ENCODE measurements around the gene ERBB4. TPM values are rescaled to one million over a fixed set of nuclear protein-coding genes. Genes with fewer than 3 reads are reported as not detected.

The ERBB4 gene
- total RNA-seq, 3 donors from 2014 or later: 1.6 to 53.1 (median 18.4) TPM

DNA sequence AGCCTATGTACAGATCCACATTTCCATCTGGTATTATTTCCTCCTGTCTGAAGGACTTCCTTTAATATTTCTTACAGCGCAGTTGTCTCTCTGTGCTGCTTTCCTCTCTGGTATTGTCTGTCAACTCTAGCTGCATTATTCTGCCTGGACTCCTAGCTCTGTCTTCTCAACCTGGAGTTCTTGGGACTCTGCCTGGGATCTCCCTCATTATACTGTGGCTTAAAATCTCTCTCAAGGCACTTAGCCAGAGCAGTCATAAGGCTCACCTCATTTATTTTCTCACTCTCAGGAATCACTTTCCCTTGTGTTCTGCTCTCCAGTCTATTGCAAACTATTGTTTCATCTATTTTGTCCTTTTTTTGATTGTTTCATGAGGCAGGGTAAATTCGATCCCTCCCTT is 850.4 kb downstream of the ERBB4 start:
- H3K4me3 ChIP-seq: no peak overlapping the region
- peaks cover 8 to 20% of the 10 kb centered on the region in 2 donors for H3K9me3 ChIP-seq
- DNase-seq (ENCODE audit: low spot score in 2 of 2): no peak
- no peaks in the 10 kb centered on the region for H3K36me3 ChIP-seq
- H3K27ac ChIP-seq: no peak overlapping the region
- no peaks in the 10 kb centered on the region for H3K4me1 ChIP-seq
- intact Hi-C loops (cut with DNase I; ENCODE audit: low total_unique reads): no loop called here
- TF ChIP-seq POLR2AphosphoS5 (IDR thresholded peaks at IDR 0.05) (no peak), POLR2A (IDR thresholded peaks at IDR 0.05) (no peak)
- TF ChIP-seq, protein P1, sequence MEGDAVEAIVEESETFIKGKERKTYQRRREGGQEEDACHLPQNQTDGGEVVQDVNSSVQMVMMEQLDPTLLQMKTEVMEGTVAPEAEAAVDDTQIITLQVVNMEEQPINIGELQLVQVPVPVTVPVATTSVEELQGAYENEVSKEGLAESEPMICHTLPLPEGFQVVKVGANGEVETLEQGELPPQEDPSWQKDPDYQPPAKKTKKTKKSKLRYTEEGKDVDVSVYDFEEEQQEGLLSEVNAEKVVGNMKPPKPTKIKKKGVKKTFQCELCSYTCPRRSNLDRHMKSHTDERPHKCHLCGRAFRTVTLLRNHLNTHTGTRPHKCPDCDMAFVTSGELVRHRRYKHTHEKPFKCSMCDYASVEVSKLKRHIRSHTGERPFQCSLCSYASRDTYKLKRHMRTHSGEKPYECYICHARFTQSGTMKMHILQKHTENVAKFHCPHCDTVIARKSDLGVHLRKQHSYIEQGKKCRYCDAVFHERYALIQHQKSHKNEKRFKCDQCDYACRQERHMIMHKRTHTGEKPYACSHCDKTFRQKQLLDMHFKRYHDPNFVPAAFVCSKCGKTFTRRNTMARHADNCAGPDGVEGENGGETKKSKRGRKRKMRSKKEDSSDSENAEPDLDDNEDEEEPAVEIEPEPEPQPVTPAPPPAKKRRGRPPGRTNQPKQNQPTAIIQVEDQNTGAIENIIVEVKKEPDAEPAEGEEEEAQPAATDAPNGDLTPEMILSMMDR (IDR thresholded peaks at IDR 0.05): no peak
- H3K27me3 ChIP-seq: no peaks in the 10 kb centered on the region

DNA sequence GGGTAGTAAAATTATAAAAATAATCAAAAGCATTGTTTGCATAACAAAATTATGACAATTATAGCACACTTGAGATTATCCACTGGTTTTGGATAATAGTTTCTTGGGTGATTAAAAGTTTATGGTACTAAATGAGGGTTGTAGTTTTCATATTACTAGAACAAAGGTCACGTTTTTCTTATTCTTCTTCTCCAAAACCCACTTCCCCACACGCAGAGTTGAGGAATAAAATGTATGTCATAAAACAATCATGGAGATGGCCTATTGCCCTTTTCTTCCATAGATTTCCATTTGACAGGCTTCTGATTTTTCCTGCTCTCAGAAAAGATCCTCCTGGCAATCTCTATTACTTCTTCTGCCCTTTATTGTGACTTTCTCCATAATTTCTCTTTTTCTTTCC is 863.9 kb downstream of the ERBB4 start:
- TF ChIP-seq, protein P1 (IDR thresholded peaks at IDR 0.05): no peak
- TF ChIP-seq POLR2AphosphoS5 (IDR thresholded peaks at IDR 0.05) (no peak), POLR2A (IDR thresholded peaks at IDR 0.05) (no peak)
- H3K4me3 ChIP-seq: no peak overlapping the region
- intact Hi-C loops (cut with DNase I; ENCODE audit: low total_unique reads): no loop called here
- DNase-seq (ENCODE audit: low spot score in 2 of 2): no peak
- no peaks in the 10 kb centered on the region for H3K27me3 ChIP-seq
- no peaks in the 10 kb centered on the region for H3K36me3 ChIP-seq
- H3K27ac ChIP-seq: no peak overlapping the region
- H3K9me3 ChIP-seq: no peaks in the 10 kb centered on the region
- no peaks in the 10 kb centered on the region for H3K4me1 ChIP-seq

DNA sequence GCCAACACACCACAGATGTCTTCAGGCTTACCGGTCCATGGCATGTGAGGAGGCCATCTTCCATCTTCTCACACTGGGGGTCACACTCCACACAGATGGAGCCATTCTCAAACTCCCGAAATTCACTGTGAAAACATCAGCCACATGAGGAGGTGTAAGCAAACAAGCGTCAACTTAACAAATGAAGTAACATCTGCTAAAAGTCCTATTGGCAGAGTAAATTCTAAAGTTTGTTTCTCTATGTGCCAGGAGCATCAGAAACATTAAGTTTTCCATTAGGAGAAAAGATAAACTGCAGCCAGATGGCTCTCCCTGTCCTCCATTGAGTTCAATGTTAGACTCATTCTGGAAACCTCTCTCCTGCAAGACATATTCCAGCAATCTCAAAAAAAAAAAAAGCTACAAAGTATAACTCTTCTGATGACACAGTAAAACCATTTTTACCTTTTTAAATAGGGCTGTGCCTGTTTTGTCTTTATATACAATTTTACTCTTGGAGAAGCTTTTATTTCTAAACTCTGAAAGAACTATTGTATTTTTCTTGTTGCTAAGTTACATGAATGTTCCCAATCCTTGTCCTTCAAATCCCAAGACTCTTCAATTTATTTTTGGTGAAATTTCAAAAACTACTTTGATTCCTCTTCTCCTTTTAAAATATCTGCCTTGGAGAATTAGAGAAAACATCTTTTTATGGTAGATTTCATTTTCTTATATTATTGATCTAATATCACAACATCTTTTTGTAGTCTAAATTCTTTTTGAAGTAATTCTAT is 865.3 kb downstream of the ERBB4 start:
- DNase-seq (ENCODE audit: low spot score in 2 of 2): no peak
- no peak overlapping the region for H3K27ac ChIP-seq
- no peak overlapping the region for H3K4me3 ChIP-seq

DNA sequence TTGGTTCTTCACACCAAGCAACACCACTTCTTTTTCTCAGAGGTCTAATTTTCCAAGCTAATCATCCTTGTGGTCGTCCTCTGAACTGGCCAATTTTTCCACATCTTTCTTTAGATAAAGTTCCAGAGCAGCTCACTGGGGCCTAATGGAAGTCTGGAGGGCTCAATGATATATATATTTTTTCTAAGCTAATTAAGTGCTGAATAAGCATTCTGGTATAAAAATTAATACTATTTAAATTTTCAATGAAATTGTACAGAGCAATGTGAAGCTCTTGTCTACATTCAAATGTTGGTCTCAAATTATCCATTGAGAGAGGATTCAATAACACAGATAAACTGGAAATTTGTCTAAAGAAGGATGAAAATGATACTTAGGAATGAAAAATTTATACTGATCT is 866.6 kb downstream of the ERBB4 start:
- no peaks in the 10 kb centered on the region for H3K4me1 ChIP-seq
- H3K27me3 ChIP-seq: no peaks in the 10 kb centered on the region
- no peaks in the 10 kb centered on the region for H3K9me3 ChIP-seq
- no peaks in the 10 kb centered on the region for H3K36me3 ChIP-seq
- H3K4me3 ChIP-seq: no peak overlapping the region
- no peak overlapping the region for H3K27ac ChIP-seq
- TF ChIP-seq POLR2A (IDR thresholded peaks at IDR 0.05) (no peak), POLR2AphosphoS5 (IDR thresholded peaks at IDR 0.05) (no peak)
- TF ChIP-seq, protein P1 (IDR thresholded peaks at IDR 0.05): no peak
- intact Hi-C loops (cut with DNase I; ENCODE audit: low total_unique reads): no loop called here
- no peak for DNase-seq (ENCODE audit: low spot score in 2 of 2)

More for the DNA sequence above, 865.3 kb downstream of the ERBB4 start:
- TF ChIP-seq POLR2A (IDR thresholded peaks at IDR 0.05): no peak
- TF ChIP-seq POLR2AphosphoS5 (IDR thresholded peaks at IDR 0.05): no peak
- TF ChIP-seq, protein P1 (IDR thresholded peaks at IDR 0.05): no peak
- Histone ChIP-seq H3K9me3 (no peaks in the 10 kb centered on the region), H3K27me3 (no peaks in the 10 kb centered on the region), H3K36me3 (no peaks in the 10 kb centered on the region), H3K4me1 (no peaks in the 10 kb centered on the region)
- intact Hi-C loops (cut with DNase I; ENCODE audit: low total_unique reads): no loop called here

DNA sequence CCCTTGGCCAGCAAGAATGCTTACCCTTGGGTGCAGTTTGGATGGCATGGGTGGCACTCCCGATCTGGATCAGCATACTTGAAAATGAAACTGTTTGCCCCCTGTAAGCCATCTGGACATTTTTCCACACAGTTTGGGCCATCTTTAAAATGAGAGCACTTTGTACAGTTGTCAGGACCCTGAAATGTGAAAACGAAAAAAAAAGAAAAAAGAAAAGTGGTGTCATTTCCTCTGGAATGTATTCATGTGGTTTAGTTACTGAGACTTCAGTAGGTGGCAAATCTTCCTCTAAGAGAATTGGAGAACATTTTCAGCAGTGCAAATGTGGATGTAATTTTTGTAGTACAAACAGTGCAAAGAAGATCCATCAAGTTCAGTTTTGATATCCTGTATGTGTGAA is 873.3 kb downstream of the ERBB4 start:
- intact Hi-C loops (cut with DNase I; ENCODE audit: low total_unique reads): no loop called here
- H3K27me3 ChIP-seq: no peaks in the 10 kb centered on the region

More for the DNA sequence above, 873.3 kb downstream of the ERBB4 start:
- Histone ChIP-seq H3K4me1 (no peaks in the 10 kb centered on the region), H3K9me3 (no peaks in the 10 kb centered on the region), H3K36me3 (no peaks in the 10 kb centered on the region), H3K27ac (no peak overlapping the region), H3K4me3 (no peak overlapping the region)
- TF ChIP-seq POLR2AphosphoS5 (IDR thresholded peaks at IDR 0.05) (no peak), POLR2A (IDR thresholded peaks at IDR 0.05) (no peak)
- TF ChIP-seq, protein P1 (IDR thresholded peaks at IDR 0.05): no peak
- DNase-seq (ENCODE audit: low spot score in 2 of 2): no peak

Measured in breast epithelium (tissue), 4 donors.